RPMI8226 (cell line): Measurements from ENCODE around the gene TNXB.
"Not testable (repeated sequence)": the region's sequence is repeated elsewhere in the genome, so short reads cannot be mapped to it uniquely, and the experiment has no call there.

Experiments used
- DNase-seq: peaks from one replicate; pipeline ENCODE4 v3.0.0-alpha.2; 2015

Gene TNXB

DNA sequence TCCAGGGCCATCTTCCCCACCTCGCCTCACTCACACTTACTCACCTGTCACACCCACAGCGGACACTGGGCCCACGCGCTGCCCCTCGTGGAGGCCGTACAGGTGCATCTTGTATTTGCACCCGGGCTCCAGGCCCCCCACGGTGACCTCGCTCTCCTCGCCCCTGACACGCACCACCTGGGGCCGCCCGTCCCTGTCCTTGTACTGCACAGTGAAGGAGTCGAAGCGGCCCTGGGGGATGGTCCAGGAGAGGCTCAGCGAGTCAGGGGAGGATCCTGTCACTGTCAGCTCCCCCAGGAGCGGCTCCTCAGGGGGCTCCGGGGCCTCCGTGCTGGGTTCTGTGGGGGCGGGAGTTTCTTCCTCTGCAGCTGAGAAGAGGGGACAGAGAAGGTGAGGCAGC, 56.5 kb downstream of the TNXB start:
- not testable (repeated sequence) for DNase-seq

DNA sequence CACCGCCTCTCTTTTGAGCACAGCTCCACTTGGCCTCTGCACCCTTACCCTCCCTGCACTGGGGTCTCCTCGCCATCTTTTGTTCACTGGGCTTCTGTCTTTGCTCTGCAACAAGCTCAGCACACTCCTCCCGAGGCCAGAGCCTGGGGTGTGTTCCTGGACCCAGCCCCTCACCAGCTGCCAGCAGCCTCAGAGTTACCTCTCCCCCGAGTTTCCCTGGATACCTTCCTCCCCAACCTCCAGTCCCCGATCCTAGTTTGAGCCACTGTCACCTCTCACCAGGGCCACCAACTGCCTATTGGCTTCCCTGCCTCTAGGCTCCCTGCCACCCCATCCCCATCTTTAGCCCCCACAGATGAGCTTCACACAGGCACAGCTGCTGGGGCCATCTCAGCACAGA, 58.6 kb downstream of the TNXB start:
- no peak for DNase-seq

DNA sequence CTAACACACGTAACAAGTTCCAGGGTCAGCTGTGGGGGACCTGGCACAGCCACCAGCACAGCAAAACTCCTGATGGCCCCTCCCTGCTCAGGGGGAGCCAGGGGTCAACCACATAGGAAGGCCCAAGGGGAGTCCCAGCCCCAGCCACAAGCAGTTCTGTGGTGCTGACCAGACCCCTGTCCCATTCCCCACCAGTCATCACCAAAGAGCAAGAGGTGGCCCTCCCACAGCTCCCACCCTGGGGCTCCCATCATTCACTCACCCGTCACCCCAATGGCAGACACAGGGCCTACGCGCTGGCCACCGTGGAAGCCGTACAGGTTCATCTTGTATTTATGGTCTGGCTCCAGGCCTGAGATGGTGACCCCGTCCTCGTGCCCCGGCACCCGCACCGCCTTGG, 59.4 kb downstream of the TNXB start:
- DNase-seq: not testable (repeated sequence)

DNA sequence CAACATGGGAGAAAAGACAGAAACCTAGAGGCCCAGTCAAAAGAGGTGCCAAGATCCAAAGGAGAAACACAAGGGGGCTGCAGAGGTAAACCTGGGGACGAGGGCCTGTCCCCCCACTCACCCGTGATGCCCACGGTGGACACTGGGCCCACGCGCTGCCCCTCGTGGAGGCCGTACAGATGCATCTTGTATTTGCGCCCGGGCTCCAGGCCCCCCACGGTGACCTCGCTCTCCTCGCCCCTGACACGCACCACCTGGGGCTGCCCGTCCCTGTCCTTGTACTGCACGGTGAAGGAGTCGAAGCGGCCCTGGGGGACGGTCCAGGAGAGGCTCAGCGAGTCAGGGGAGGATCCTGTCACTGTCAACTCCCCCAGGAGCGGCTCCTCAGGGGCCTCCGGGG, 60.0 kb downstream of the TNXB start:
- DNase-seq: not testable (repeated sequence)

DNA sequence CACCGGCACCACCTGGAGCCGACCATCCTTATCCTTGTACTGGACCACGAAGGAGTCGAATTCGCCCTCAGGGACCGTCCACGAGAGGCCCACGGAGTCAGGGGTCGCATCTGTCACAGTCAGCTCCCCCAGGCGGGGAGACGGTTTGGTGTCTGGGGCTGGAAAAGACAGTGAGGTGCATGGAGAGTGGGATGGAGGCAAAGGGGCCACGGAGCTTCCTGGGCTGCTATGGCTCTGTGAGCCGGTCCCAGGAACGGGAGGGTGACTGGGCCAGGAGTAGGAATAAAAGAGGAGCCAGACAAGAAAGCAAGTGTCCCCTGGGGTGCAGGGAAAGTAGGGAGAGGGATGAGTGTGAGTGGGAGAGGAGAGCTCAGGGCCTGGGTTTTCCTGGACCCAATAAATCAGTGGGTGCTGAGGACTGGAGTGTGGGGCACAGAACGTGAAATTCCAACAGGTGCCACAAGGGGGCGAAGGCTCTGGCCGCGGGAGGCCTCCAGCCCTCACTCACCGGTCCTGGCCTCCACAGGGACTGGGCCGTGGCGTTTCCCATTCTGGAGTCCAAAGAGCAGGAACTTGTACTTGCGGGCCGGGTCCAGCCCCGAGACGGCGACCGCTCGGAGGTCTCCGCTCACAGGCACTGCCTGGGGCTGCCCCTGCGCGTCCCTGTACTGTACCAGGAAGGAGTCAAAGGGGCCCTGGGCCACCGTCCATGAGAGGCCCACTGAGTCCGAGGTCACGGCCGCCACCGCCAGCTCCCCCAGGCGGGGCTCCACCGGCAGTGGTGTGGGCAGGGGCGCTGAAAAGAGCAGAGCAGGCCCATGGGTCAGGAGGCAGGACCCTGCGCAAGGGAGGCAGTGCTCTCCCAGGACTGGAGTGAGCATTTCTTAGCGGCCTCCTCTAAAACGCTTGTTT, 61.0 kb downstream of the TNXB start:
- DNase-seq: peak; percentile 68

DNA sequence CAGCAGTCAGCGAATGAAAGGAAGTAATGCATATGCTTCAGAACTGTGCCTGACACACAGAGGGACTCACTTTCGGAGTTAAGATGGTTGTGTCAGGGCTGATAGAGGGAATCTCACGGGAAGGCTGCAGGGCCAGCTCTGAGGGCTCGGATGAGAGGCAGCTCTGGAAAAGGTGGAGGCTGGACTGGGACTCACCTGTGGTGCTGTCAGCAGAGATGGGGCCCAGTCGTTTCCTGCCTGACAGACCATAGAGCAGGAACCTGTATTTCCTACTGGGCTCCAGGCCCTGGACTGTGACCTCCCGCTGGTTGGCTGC, 61.6 kb downstream of the TNXB start:
- DNase-seq: no peak

DNA sequence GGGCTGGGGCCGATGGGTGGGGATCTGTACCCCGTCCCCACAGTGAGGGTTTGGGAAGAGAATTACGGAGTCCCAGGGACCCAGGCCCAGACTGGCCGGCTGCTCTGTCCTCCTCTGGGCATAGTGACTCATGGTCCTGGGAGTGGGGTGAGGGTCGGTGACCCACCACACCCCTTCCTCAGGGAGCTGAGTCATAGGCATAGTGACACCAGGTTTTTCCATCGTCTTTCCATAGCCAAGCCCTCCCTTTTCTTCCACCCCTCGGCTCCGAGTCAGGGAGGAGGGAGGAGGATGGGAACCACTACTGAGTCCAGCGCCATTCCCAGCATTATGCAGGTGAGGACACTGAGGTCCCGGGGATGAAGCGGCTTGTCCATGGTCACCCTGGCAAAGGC, 62.1 kb downstream of the TNXB start:
- no peak for DNase-seq

DNA sequence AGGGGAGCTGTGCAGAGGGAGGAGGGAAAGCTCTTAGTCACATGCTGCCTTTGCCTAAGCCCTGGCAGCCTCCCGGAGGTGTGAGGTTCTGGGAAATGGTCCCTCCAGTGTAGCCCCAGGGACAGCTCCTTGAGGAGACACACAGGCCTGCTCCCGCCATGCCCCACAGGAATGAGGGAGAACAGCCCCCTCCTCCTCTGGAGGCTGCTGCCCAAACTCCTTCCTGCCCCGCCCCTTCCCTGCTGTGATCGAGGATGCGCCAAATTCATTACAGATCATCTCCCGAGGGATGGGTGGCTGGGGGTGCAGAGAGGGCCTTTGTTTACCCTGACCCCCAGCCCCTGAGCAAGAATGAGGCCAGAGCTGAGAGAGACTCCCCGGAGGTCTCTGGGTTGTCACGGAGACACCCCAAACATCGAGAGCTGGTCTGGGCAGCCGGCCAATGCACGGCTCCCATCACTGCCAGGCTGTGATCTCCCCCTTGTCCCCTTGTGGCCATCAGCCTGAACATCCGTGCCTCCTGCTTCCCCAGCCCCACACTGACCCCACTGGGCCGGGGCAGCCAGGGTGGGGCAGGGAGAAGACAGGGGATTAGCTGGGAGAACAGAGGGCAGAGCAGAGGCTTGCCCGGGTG, 62.6 kb downstream of the TNXB start:
- DNase-seq: peak; percentile 18

DNA sequence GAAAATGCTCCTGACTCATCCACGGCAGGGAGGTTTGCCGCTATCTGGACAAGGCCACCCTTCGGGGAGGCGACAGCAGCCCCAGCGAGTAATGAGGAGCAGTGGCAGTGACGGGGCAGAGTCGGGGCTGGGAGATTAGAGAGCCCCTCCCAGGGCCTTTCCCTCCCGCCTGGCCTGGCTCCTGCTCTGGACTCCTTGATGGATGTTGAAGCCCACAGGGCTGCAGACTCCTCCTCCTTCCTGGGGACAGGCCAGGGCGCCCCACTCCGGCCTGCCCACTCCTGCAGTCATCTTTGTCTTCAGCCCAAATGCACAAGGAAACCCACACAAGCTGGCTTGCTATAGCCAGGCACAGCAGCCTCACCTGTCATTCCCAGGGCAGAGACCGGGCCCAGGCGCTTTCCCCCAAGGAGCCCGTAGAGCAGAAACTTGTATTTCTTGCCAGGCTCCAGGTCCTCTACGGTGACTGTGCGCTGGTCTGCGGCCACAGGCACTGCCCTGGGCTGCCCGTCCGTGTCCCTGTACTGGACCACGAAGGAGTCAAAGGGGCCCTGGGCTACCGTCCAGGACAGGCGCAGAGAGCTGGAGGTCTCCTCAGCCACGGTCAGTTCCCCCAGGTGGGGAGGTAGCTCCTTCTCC, 63.2 kb downstream of the TNXB start:
- DNase-seq: no peak

DNA sequence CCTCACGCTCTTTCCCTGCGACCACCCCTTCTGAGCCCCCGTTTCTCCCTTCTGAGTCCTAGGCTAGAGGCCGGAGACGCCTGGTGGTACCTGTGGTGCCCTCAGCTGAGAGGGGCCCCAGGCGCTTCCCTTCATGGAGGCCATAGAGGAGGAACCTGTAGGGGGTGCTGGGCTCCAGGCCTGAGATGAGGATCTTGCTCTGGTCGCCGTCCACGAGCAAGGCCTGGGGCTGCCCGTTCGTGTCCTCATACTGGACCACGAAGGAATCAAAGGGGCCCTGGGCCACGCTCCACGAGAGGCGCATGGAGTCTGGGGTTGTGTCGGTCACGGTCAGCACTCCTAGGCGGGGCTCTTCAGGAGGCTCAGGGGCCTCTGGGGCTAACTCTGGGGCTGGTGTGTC, 64.2 kb downstream of the TNXB start:
- DNase-seq: not testable (repeated sequence)

DNA sequence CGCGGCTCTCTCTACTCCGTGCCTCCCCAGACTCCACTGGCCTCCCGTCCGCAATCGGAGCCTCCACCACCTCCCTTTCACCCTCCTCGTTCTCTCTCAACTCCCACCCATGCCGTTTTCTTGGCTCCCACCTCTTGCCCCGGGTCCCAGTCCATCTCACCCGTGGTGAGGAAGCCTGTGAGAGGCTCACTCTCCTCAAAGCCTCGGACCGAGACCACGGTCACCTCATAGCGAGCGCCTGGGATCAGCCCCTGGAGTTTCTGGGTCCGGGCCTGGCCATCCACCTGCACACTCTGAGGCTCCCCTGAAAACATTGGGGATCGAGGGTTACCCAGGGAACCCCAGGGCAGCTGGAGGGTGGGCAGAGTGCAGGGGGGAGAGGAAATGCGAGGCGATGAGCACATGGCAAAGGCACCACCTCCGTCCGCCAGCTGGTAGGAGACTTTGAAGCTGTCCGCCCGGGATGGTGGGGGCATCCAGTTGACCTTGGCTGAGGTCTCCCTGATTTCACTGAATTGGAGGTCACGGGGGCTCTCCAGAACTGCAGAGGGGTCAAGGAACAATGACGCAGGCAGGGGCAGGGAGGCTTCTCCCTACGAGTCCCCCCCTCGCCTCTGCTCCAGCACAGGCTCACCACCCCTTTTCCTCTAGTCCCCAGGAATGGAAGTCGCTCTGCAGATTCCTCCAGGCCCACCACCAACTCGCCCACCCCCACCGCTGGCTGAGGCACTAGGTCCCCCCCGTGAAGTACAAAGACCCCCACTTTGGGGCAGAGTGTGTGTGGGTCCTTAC, 65.4 kb downstream of the TNXB start:
- DNase-seq: not testable (repeated sequence)

DNA sequence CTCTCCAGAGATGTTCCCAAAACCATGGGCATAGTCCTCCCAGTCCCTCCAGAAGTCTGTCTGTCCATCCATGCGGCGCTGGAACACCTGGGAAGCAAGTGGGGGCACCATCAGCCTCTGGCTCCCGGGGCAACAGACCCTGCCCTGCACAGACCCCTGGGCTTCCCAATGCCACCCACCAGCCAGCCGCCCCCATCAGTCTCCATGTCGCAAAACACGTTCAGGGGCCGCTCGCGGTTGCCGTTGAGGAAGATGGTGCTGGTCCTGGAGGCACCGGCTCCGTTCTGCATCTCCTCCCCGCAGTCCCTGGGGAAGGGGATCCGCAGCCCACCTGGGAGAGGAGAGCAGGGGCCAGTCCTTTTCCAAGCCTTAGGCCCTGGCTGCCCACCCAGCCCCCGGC, 66.9 kb downstream of the TNXB start:
- not testable (repeated sequence) for DNase-seq

DNA sequence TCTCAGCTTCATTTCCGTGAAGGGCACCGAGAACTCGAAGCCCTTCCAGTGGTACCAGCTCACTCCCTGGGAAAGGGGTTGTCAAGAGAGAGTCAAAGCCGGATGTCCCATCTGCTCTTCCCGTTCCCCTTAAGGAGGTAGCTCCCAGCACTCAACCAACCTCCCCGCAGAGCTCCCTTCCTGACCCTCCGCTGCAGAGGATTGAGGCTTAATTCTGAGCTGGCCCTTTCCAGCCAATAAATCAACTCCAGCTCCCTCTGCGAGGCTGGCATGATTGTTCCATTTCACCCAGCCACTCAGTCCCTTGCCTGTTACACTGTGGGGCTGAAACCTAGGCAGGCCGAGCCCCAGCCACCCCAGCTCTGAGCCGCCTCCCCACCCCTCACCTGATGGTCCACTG, 67.8 kb downstream of the TNXB start:
- not testable (repeated sequence) for DNase-seq

DNA sequence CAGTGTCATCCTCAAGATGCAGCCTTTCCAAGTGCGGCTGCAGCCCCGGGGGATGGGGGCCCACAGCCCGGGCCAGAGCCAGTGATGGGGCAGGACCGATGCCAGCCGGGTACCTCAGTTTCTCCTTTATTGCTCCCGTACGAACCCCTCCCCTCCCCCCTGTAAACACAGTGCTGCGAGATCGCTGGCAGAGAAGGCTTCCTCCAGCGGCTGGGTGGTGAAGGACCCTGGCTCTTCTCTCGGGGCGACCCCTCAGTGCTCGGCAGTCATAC, 68.2 kb downstream of the TNXB start:
- DNase-seq: not testable (repeated sequence)

DNA sequence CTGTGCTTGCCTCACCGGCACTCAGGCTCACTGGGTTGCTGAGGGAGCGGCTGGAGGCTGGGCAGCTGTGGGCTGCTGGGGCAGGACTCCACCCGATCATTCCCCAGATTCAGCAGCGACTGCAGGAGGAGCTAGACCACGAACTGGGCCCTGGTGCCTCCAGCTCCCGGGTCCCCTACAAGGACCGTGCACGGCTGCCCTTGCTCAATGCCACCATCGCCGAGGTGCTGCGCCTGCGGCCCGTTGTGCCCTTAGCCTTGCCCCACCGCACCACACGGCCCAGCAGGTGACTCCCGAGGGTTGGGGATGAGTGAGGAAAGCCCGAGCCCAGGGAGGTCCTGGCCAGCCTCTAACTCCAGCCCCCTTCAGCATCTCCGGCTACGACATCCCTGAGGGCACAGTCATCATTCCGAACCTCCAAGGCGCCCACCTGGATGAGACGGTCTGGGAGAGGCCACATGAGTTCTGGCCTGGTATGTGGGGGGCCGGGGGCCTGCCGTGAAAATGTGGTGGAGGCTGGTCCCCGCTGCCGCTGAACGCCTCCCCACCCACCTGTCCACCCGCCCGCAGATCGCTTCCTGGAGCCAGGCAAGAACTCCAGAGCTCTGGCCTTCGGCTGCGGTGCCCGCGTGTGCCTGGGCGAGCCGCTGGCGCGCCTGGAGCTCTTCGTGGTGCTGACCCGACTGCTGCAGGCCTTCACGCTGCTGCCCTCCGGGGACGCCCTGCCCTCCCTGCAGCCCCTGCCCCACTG, 68.7 kb downstream of the TNXB start:
- not testable (repeated sequence) for DNase-seq

DNA sequence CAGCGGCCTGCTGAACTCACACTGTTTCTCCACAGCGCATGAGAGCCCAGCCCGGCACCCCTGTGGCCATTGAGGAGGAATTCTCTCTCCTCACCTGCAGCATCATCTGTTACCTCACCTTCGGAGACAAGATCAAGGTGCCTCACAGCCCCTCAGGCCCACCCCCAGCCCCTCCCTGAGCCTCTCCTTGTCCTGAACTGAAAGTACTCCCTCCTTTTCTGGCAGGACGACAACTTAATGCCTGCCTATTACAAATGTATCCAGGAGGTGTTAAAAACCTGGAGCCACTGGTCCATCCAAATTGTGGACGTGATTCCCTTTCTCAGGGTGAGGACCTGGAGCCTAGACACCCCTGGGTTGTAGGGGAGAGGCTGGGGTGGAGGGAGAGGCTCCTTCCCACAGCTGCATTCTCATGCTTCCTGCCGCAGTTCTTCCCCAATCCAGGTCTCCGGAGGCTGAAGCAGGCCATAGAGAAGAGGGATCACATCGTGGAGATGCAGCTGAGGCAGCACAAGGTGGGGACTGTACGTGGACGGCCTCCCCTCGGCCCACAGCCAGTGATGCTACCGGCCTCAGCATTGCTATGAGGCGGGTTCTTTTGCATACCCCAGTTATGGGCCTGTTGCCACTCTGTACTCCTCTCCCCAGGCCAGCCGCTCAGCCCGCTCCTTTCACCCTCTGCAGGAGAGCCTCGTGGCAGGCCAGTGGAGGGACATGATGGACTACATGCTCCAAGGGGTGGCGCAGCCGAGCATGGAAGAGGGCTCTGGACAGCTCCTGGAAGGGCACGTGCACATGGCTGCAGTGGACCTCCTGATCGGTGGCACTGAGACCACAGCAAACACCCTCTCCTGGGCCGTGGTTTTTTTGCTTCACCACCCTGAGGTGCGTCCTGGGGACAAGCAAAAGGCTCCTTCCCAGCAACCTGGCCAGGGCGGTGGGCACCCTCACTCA, 69.5 kb downstream of the TNXB start:
- DNase-seq: not testable (repeated sequence)

DNA sequence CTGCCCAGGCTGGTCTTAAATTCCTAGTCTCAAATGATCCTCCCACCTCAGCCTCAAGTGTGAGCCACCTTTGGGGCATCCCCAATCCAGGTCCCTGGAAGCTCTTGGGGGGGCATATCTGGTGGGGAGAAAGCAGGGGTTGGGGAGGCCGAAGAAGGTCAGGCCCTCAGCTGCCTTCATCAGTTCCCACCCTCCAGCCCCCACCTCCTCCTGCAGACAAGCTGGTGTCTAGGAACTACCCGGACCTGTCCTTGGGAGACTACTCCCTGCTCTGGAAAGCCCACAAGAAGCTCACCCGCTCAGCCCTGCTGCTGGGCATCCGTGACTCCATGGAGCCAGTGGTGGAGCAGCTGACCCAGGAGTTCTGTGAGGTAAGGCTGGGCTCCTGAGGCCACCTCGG, 70.3 kb downstream of the TNXB start:
- not testable (repeated sequence) for DNase-seq

DNA sequence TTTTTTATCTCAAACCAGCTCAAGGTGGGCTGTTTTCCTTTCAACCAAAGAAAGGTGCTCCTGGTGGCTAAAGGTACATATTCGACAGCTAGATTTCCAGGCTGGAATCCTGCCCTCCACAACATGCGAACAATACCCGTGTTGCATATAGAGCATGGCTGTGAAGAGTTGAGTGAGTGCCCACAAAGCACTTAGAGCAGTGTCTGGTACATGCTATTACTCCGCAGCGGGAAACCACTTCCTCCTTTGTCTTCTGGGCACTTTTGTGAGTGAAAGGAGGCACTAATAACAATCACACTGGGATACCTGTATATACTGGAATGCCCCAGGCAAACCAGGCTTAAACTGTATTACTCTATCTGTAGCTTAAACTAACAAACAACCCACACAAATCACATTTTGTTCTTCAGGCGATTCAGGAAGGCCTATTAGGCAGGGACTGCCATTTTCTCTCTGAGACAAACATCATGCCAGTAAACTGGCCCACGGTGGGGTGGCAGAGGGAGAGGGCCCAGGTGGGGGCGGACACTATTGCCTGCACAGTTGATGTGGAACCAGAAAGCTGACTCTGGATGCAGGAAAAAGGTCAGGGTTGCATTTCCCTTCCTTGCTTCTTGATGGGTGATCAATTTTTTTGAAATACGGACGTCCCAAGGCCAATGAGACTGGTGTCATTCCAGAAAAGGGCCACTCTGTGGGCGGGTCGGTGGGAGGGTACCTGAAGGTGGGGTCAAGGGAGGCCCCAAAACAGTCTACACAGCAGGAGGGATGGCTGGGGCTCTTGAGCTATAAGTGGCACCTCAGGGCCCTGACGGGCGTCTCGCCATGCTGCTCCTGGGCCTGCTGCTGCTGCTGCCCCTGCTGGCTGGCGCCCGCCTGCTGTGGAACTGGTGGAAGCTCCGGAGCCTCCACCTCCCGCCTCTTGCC, 71.3 kb downstream of the TNXB start, which contains the start of gene CYP21A2:
Gene CYP21A2 (plus strand): TSS at position 818 of the 927 bp plus-strand sequence. CDS start 8 bp downstream, at position 826.
- not testable (repeated sequence) for DNase-seq

DNA sequence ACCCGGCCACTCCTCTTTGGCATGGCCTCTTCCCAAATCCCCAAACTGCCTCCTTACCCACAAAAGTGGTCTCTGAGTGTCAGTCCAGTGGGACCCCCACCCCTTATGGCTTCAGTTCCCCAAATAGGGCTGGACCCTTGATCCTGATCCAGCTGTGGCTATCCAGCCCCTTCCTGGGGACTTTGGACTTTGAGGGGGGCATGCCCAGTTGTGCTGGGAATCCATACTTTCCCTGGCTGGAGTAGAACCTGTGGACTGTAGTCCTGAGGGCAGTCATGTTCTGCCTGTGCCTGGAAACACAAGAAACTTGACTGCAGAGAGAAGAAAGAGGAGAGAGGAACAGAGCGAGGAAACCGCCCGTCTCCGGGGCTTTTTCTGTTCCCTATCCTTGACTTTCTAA, 72.0 kb downstream of the TNXB start:
- DNase-seq: not testable (repeated sequence)
